Mammary epithelial cell (primary cell): ENCODE results near the gene CRB3.

Experiments used
- EZH2 ChIP-seq: IDR thresholded peaks from 2 replicates; pipeline ENCODE4 v1.6.1; 2012; ENCODE audit warnings: low read length, inconsistent platforms, borderline replicate concordance
- TF ChIP-seq, protein P1 (sequence below), 2 donors: IDR thresholded peaks in 1 of 2; conservative IDR thresholded peaks in 1 of 2; 2 replicates each; pipeline ENCODE4 v1.5.1; 2011 to 2012; ENCODE audit warnings: inconsistent platforms in 2 of 2, low read length in 2 of 2, mild to moderate bottlenecking in 2 of 2, control low read depth in 1 of 2, low read depth in 1 of 2; ENCODE audit not compliant: insufficient read depth in 1 of 2; ENCODE audit errors: extremely low read depth in 1 of 2

DNA sequence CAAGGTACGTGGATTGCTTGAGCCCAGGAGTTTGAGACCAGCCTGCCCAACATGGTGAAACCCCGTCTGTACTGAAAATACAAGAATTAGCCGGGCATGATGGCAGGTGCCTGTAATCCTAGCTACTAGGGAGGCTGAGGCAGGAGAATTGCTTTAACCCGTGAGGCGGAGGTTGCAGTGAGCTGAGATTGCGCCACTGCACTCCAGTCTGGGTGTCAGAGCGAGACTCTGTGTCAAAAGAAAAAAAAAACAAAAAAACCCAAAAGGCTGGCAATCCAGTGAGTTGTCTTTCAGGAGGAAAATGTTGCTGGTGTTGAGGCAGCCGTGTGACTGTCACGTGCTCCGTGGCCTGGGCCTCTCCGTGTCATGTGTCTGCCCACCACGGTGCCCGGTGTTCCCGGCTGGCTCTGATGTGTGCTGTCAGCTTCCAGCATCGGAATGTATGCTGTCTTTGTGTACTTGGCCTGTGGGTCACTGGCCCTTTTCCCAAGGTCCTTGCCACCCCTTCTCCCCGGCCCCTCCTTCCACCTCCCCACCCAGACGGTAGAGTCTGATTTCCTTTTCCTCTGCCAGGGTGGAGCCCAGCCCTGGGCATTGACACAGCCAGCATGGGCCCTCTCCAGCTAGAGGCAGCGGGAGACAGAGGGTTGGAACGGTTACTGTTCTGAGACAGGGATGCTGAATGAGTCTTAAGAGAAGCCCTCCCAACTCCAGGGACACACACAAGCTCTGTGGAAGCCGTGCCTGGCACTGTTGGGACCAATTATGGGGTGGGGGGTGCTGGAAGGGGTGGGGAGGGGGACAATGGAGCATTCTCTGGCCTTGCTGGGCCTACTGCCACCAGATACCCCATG lies 45.3 kb downstream of the CRB3 start:
- no peak for TF ChIP-seq EZH2
- TF ChIP-seq, protein P1, sequence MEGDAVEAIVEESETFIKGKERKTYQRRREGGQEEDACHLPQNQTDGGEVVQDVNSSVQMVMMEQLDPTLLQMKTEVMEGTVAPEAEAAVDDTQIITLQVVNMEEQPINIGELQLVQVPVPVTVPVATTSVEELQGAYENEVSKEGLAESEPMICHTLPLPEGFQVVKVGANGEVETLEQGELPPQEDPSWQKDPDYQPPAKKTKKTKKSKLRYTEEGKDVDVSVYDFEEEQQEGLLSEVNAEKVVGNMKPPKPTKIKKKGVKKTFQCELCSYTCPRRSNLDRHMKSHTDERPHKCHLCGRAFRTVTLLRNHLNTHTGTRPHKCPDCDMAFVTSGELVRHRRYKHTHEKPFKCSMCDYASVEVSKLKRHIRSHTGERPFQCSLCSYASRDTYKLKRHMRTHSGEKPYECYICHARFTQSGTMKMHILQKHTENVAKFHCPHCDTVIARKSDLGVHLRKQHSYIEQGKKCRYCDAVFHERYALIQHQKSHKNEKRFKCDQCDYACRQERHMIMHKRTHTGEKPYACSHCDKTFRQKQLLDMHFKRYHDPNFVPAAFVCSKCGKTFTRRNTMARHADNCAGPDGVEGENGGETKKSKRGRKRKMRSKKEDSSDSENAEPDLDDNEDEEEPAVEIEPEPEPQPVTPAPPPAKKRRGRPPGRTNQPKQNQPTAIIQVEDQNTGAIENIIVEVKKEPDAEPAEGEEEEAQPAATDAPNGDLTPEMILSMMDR (conservative IDR thresholded peaks at IDR 0.05 in 1 of 2, IDR thresholded peaks at IDR 0.05 in 1 of 2; ENCODE audit: extremely low read depth in 1 of 2, insufficient read depth in 1 of 2, low read depth in 1 of 2, low read length in 2 of 2), result no peak
